Gastroesophageal sphincter (tissue), 4 donors: Measurements from ENCODE around the gene SNRPA1. TPM values are rescaled to one million over a fixed set of nuclear protein-coding genes. Genes with fewer than 3 reads are reported as not detected.
"Not testable (repeated sequence)": the region's sequence is repeated elsewhere in the genome, so short reads cannot be mapped to it uniquely, and the experiment has no call there.

Source experiments
- ATAC-seq: fragments of 150-250 bp; one replicate; pipeline ENCODE4 v1.9.1; 2016; ENCODE audit warnings: mild to moderate bottlenecking, moderate library complexity
- H3K27ac ChIP-seq, 4 donors: fragments of 200-600 bp; sonication (generic) in 3 of 4; 1 replicate in 3 of 4; 2 replicates in 1 of 4; pipeline ENCODE4 v1.5.1; 2016 to 2019
- H3K27me3 ChIP-seq: fragments of 200-600 bp; sonication (generic); one replicate; pipeline ENCODE4 v1.5.1; 2019
- H3K36me3 ChIP-seq, 2 donors: fragments of 200-600 bp; sonication (generic); one replicate each; pipeline ENCODE4 v1.5.1; 2019; ENCODE audit warnings: control low read depth in 1 of 2
- H3K4me1 ChIP-seq, 3 donors: fragments of 200-600 bp; sonication (generic); 1 replicate in 2 of 3; 2 replicates in 1 of 3; pipeline ENCODE4 v1.5.1; 2016 to 2019; ENCODE audit warnings: control low read depth in 2 of 3
- H3K4me3 ChIP-seq, 2 donors: fragments of 200-600 bp; sonication (generic); one replicate each; pipeline ENCODE4 v1.5.1; 2019; ENCODE audit warnings: mild to moderate bottlenecking in 1 of 2, moderate library complexity in 1 of 2
- H3K9me3 ChIP-seq, 3 donors: fragments of 200-600 bp; sonication (generic); one replicate each; pipeline ENCODE4 v1.5.1; 2017 to 2019; ENCODE audit warnings: control low read depth in 2 of 3
- EP300 ChIP-seq: sonication (generic); formaldehyde crosslinking; IDR thresholded peaks from one replicate; pipeline ENCODE4 v1.6.1; 2017; ENCODE audit warnings: antibody characterized with exemption, mild to moderate bottlenecking
- POLR2A ChIP-seq, 2 donors: fragments of 450-650 bp; IDR thresholded peaks; one replicate each; pipeline ENCODE4 v1.6.1; 2017; ENCODE audit warnings: antibody characterized with exemption in 2 of 2, mild to moderate bottlenecking in 2 of 2, moderate library complexity in 1 of 2
- POLR2AphosphoS5 ChIP-seq: sonication (generic); formaldehyde crosslinking; IDR thresholded peaks from one replicate; pipeline ENCODE4 v1.6.1; 2017; ENCODE audit warnings: antibody characterized with exemption
- WGBS, 2 donors: methylation state at CpG; one replicate each; pipeline ENCODE4 v1.1.5; 2018; ENCODE audit warnings: low coverage in 1 of 2; 5-methylcytosine and 5-hydroxymethylcytosine counted together
- total RNA-seq, 4 donors: library from RNA; depleted of rRNA; stranded (reverse); fragments of >200 nt; gene quantifications; one replicate each; pipeline ENCODE4 v1.1.0, GENCODE V29; 2016
- TF ChIP-seq, protein P1 (sequence below), 4 experiments: fragments of 200-600 bp in 2 of 4; fragments of 450-650 bp in 2 of 4; sonication (generic) in 1 of 4; IDR thresholded peaks; one replicate each; pipeline ENCODE4 v1.5.1; 2017 to 2019; ENCODE audit warnings: antibody characterized with exemption in 4 of 4, mild to moderate bottlenecking in 2 of 4, moderate library complexity in 2 of 4

Gene SNRPA1
- total RNA-seq, 4 donors from 2014 or later = 22.5 to 39.5 (median 27.7) TPM

GRCh38 chr15:101293122-101293521 is 1.9 kb downstream of the SNRPA1 start:
- peak overlapping the region in 3 of 4 donors; percentile 97 to 98 (median 97) for H3K27ac ChIP-seq
- 71 to 74% methylated on average over 8 to 10 of the region's 10 CpGs for WGBS, 2 donors
- no peaks in the 10 kb centered on the region for H3K9me3 ChIP-seq
- peaks cover 0 to 23% of the 10 kb centered on the region in 2 donors for H3K36me3 ChIP-seq
- peak overlapping the region in 1 of 2 donors; percentile 89 for H3K4me3 ChIP-seq
- H3K27me3 ChIP-seq = no peaks in the 10 kb centered on the region
- no peak for ATAC-seq
- TF ChIP-seq, protein P1, sequence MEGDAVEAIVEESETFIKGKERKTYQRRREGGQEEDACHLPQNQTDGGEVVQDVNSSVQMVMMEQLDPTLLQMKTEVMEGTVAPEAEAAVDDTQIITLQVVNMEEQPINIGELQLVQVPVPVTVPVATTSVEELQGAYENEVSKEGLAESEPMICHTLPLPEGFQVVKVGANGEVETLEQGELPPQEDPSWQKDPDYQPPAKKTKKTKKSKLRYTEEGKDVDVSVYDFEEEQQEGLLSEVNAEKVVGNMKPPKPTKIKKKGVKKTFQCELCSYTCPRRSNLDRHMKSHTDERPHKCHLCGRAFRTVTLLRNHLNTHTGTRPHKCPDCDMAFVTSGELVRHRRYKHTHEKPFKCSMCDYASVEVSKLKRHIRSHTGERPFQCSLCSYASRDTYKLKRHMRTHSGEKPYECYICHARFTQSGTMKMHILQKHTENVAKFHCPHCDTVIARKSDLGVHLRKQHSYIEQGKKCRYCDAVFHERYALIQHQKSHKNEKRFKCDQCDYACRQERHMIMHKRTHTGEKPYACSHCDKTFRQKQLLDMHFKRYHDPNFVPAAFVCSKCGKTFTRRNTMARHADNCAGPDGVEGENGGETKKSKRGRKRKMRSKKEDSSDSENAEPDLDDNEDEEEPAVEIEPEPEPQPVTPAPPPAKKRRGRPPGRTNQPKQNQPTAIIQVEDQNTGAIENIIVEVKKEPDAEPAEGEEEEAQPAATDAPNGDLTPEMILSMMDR (IDR thresholded peaks at IDR 0.05) = no peak
- TF ChIP-seq POLR2A (IDR thresholded peaks at IDR 0.05) (no peak), POLR2AphosphoS5 (no peak)
- H3K4me1 ChIP-seq = peaks cover 0 to 58% (median 12%) of the 10 kb centered on the region in 3 donors

DNA sequence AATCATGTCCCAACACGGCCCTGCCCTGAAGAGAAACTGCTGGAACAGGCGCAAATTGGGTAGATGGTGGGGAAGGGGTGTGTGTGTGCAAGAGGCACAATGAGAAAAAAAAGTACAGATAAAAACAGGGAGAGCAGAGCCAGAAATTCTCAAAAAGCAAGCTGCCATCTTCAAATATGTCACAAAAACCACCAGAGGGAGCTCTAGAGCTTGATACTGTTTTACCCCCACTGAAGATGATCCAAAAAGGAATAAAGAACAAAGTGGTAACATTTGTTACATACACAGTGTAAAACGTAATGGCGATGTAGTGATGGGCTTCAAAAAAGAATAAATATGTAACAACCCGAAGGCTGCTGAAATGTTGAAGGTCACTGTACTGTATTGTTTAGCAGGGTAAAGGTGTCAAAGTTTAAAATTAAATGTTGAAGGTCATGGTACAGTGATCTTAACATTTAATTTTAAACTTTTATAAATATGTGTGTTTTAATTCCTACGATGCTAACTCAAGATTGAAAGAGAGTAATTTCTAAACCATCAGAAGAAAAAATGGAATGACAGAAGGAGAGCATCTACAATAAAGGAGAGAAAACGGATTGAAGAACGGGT is 6.0 kb downstream of the SNRPA1 start:
- H3K27ac ChIP-seq = no peak overlapping the region
- peaks cover 0 to 46% (median 12%) of the 10 kb centered on the region in 3 donors for H3K4me1 ChIP-seq
- H3K4me3 ChIP-seq = no peak overlapping the region
- peaks cover 0 to 62% of the 10 kb centered on the region in 2 donors for H3K36me3 ChIP-seq
- H3K9me3 ChIP-seq = no peaks in the 10 kb centered on the region
- 67 to 71% methylated on average over 8 of the region's 8 CpGs for WGBS, 2 donors
- TF ChIP-seq, protein P1 (IDR thresholded peaks at IDR 0.05) = peak; percentile 35 to 57 (median 51)
- TF ChIP-seq POLR2AphosphoS5 = no peak
- ATAC-seq = no peak
- no peaks in the 10 kb centered on the region for H3K27me3 ChIP-seq

DNA sequence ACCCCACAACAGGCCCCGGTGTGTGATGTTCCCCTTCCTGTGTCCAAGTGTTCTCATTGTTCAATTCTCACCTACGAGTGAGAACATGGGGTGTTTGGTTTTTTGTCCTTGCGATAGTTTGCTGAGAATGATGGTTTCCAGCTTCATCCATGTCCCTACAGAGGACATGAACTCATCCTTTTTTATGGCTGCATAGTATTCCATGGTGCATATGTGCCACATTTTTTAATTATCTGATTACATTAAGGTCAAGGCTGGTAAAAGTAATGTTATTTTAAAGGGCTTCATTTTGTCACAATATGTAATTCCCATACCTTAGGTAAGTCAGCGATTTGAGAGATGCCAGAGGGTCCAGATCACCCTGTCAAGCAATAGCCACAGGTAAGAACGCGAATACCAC is 7.7 kb downstream of the SNRPA1 start:
- peaks cover 0 to 79% of the 10 kb centered on the region in 2 donors for H3K36me3 ChIP-seq
- H3K4me3 ChIP-seq, ATAC-seq, H3K27ac ChIP-seq, H3K27me3 ChIP-seq, H3K9me3 ChIP-seq: not testable (repeated sequence)
- H3K4me1 ChIP-seq = peaks cover 0 to 29% (median 5%) of the 10 kb centered on the region in 3 donors
- WGBS, 2 donors = 96 to 100% methylated on average over 3 to 6 of the region's 6 CpGs

- H3K36me3 ChIP-seq = peaks cover 0 to 86% of the 10 kb centered on the region in 2 donors
- no peak for ATAC-seq
- WGBS, 2 donors = 83 to 85% methylated on average over 9 of the region's 9 CpGs
Measured at GRCh38 chr15:101286471-101287114, 8.5 kb downstream of the SNRPA1 start.

GRCh38 chr15:101283931-101284330 is 11.1 kb downstream of the SNRPA1 start:
- H3K27me3 ChIP-seq = no peaks in the 10 kb centered on the region
- H3K9me3 ChIP-seq = no peaks in the 10 kb centered on the region
- 70 to 84% methylated on average over 4 to 5 of the region's 6 CpGs for WGBS, 2 donors
- H3K36me3 ChIP-seq = peaks cover 0 to 90% of the 10 kb centered on the region in 2 donors
- no peak overlapping the region for H3K4me3 ChIP-seq
- no peak overlapping the region for H3K27ac ChIP-seq
- ATAC-seq = no peak
- TF ChIP-seq POLR2AphosphoS5 = no peak
- peaks cover 0 to 4% (median 0%) of the 10 kb centered on the region in 3 donors for H3K4me1 ChIP-seq

More at GRCh38 chr15:101286471-101287114, 8.5 kb downstream of the SNRPA1 start:
- no peak overlapping the region for H3K27ac ChIP-seq
- peaks cover 0 to 22% (median 0%) of the 10 kb centered on the region in 3 donors for H3K4me1 ChIP-seq
- H3K9me3 ChIP-seq = no peaks in the 10 kb centered on the region
- TF ChIP-seq, protein P1 (IDR thresholded peaks at IDR 0.05) = no peak
- TF ChIP-seq POLR2AphosphoS5 (no peak), EP300 (no peak), POLR2A (IDR thresholded peaks at IDR 0.05) (no peak)
- H3K4me3 ChIP-seq = no peak overlapping the region
- H3K27me3 ChIP-seq = no peaks in the 10 kb centered on the region

GRCh38 chr15:101280007-101280406 is 15.0 kb downstream of the SNRPA1 start:
- Histone ChIP-seq H3K4me3 (no peak overlapping the region), H3K36me3 (peaks cover 0 to 60% of the 10 kb centered on the region in 2 donors), H3K27me3 (no peaks in the 10 kb centered on the region), H3K9me3 (no peaks in the 10 kb centered on the region), H3K27ac (no peak overlapping the region), H3K4me1 (peaks cover 0 to 26% (median 12%) of the 10 kb centered on the region in 3 donors)
- WGBS, 2 donors = 69 to 90% methylated on average over 2 of the region's 2 CpGs
- TF ChIP-seq, protein P1 (IDR thresholded peaks at IDR 0.05) = no peak
- TF ChIP-seq POLR2A (IDR thresholded peaks at IDR 0.05) (no peak), POLR2AphosphoS5 (no peak), EP300 (no peak)
- no peak for ATAC-seq
